ENCODE results near the gene ZNF132. TPM values are rescaled to one million over a fixed set of nuclear protein-coding genes. Genes with fewer than 3 reads are reported as not detected.
"Not testable (repeated sequence)": the region's sequence is repeated elsewhere in the genome, so short reads cannot be mapped to it uniquely, and the experiment has no call there.

ZNF132 gene
- total RNA-seq = 1 to 10 TPM; 2.2 to 4.5 (median 2.8) TPM

DNA sequence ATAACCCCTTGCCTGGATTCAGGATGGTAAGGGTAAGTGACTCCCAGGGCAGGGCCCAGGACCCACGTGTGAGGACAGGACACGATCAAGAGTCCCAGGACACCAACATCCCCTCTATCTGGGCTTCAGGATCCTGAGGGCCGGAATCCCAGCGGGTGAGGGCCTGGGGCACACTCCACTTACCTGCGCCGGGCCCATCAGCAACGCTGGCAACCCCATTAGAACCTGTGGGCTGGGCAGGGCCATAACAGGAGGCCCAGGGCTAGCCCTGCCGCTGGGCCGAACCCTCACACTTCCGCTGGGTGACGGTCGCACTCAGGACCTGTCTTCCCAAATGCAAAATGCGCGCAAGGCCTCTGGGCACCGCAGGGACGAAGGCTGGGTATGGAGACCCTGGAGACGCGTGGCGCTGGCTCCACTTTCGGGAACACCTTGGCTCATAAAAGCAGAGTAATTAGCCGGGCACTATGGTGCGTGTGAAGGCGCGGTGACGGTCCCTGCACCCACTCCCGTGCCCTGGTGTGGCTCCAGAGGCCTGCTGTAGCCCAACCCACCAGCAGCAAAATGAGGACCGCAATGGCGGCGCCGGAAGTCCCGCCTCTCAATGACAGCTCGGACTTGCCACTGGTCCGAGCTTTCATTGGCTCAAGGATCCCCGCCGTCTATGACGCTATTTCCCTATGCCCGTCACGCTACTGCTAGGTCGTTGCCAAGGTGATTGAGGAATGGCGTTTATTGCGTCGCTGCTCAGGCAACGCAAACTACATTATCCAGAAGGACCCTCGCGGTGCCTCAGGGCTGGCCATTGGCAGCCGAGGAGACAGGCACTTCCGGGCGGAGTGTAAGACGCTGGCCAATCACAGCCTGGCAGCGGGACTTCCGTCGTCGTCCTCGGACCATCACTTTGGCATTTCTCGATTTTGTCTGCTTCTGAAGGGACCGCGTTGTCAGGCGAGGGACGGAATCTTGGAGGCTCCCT is at the start of gene ZNF132:
Gene ZNF132, minus strand, starts transcription at position 578 of the 979 bp plus-strand sequence. Its CDS starts 332 bp downstream, at position 246.
- WGBS, 2 donors = 12% methylated on average over 30 to 59 of the region's 59 CpGs
- TF ChIP-seq, protein P1, sequence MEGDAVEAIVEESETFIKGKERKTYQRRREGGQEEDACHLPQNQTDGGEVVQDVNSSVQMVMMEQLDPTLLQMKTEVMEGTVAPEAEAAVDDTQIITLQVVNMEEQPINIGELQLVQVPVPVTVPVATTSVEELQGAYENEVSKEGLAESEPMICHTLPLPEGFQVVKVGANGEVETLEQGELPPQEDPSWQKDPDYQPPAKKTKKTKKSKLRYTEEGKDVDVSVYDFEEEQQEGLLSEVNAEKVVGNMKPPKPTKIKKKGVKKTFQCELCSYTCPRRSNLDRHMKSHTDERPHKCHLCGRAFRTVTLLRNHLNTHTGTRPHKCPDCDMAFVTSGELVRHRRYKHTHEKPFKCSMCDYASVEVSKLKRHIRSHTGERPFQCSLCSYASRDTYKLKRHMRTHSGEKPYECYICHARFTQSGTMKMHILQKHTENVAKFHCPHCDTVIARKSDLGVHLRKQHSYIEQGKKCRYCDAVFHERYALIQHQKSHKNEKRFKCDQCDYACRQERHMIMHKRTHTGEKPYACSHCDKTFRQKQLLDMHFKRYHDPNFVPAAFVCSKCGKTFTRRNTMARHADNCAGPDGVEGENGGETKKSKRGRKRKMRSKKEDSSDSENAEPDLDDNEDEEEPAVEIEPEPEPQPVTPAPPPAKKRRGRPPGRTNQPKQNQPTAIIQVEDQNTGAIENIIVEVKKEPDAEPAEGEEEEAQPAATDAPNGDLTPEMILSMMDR (IDR thresholded peaks at IDR 0.05) = no peak
- no peak for TF ChIP-seq POLR2A (IDR thresholded peaks at IDR 0.05)
- intact Hi-C loops (cut with DNase I; ENCODE audit: low total_unique reads) = no loop called here
- H3K4me3 ChIP-seq (ENCODE audit: low read depth, poor library complexity, severe bottlenecking) = peak within 1 kb of the TSS; percentile 49
- peak; percentile 99 for DNase-seq (ENCODE audit: low spot score in 2 of 2)

DNA sequence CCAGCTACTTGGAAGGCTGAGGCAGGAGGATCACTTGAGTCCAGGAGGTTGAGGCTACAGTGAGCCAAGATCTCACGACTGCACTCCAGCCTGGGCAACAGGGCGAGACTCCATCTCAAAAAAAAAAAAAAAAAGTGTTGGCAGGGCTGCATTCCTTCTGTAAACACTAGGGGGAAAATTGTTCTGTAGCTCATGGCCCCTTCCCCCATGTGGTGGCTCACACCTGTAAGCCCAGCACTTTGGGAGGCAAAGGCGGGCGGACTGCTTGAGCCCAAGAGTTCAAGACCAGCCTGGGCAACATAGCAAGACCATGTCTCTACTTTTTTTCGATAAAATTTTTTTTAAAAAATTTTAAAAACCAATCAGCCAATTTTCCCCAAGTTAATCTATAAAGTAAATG is 44.4 kb upstream of the ZNF132 start:
- 84 to 95% methylated on average over 5 of the region's 5 CpGs for WGBS, 2 donors
- H3K4me3 ChIP-seq (ENCODE audit: low read depth, poor library complexity, severe bottlenecking); DNase-seq (ENCODE audit: low spot score in 2 of 2); intact Hi-C loops (cut with DNase I; ENCODE audit: low total_unique reads): not testable (repeated sequence)

DNA sequence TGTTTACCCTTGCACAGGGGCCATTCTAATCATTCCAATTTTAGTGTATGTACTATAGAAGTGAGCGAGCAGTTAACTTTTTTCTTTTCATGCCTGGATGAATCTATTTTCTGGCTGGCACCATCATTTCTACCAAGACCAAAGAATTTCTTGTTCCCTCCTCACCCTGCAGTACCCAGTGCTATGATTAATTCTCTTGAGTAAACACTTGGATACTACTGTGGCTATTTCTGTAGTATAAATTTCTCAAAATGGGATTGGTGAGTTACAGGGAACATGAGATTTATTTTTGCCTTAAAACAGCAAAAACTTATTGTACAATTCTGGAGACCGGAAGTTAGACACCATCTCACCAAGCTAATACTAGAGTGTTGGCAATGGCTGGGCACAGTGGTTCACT is 43.8 kb upstream of the ZNF132 start:
- no peak overlapping the region for H3K4me3 ChIP-seq (ENCODE audit: low read depth, poor library complexity, severe bottlenecking)
- TF ChIP-seq, protein P1 (IDR thresholded peaks at IDR 0.05) = no peak
- no peak for TF ChIP-seq POLR2A (IDR thresholded peaks at IDR 0.05)
- DNase-seq (ENCODE audit: low spot score in 2 of 2) = no peak
- WGBS, 2 donors = 89 to 95% methylated on average over 2 of the region's 2 CpGs
- intact Hi-C loops (cut with DNase I; ENCODE audit: low total_unique reads) = no loop called here

DNA sequence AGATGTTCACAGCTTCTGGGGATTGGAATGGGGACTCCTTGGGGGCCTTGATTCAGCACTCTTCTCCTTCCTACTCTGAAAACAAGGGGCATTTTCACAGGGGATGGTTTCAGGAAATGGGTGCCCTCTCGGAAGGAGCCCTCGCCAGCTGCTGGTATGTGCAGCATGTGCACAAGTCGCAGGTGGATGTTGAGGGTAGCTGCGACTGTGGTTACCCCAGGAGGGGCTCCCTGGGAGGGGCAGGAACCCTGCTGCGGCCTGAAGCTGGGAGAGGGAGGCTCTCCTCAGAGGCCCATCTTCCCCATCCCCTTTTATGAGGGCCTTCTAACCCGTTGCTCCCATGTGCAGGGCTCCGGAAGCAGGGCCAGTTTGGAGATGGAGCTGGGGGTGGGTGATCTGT is 42.4 kb upstream of the ZNF132 start:
- 91 to 93% methylated on average over 7 of the region's 7 CpGs for WGBS, 2 donors

DNA sequence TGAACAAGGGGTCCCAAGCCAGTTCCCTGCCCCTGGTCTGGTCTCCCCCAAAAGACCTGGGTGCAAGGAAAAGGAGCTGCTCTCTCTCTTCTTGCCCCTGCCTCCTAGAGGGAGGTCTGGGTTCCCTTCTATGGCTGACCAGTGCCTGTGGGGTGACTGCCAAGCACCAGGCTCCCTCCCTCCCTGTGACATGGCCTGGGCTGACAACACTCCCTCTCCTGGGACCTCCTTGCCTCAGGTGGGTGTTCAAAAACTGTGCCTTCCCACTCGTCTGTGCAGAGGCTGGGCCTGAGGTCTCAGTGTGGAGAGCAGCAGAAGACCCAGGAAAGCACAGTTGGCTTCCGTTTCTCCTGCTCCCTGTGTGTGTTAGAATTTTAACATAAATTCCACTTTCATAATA is 40.9 kb upstream of the ZNF132 start:
- intact Hi-C loops (cut with DNase I; ENCODE audit: low total_unique reads) = no loop called here
- WGBS, 2 donors = 77 to 83% methylated on average over 2 of the region's 2 CpGs

More for the DNA sequence above, 42.4 kb upstream of the ZNF132 start:
- no peak for DNase-seq (ENCODE audit: low spot score in 2 of 2)
- H3K4me3 ChIP-seq (ENCODE audit: low read depth, poor library complexity, severe bottlenecking) = no peak overlapping the region
- no peak for TF ChIP-seq POLR2A (IDR thresholded peaks at IDR 0.05)
- TF ChIP-seq, protein P1 (IDR thresholded peaks at IDR 0.05) = no peak
- intact Hi-C loops (cut with DNase I; ENCODE audit: low total_unique reads) = no loop called here

DNA sequence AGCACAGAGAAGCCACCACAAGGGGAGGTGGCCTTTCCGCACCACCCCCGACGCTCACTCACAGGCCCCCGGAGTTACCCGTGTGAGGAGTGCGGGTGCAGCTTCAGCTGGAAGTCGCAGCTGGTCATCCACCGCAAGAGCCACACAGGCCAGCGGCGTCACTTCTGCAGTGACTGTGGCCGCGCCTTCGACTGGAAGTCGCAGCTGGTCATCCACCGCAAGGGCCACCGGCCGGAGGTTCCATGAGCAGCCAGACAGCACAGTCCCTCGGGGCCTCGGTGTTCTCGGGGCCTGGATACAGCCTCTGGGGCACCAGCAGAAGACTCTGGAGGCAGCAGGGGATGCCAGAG is 40.5 kb upstream of the ZNF132 start:
- H3K4me3 ChIP-seq (ENCODE audit: low read depth, poor library complexity, severe bottlenecking) = no peak overlapping the region
- intact Hi-C loops (cut with DNase I; ENCODE audit: low total_unique reads) = no loop called here
- no peak for DNase-seq (ENCODE audit: low spot score in 2 of 2)
- TF ChIP-seq, protein P1 (IDR thresholded peaks at IDR 0.05) = no peak
- no peak for TF ChIP-seq POLR2A (IDR thresholded peaks at IDR 0.05)
- 94% methylated on average over 6 to 20 of the region's 20 CpGs for WGBS, 2 donors

More for the DNA sequence above, 40.9 kb upstream of the ZNF132 start:
- H3K4me3 ChIP-seq (ENCODE audit: low read depth, poor library complexity, severe bottlenecking) = no peak overlapping the region
- no peak for DNase-seq (ENCODE audit: low spot score in 2 of 2)
- no peak for TF ChIP-seq POLR2A (IDR thresholded peaks at IDR 0.05)
- TF ChIP-seq, protein P1 (IDR thresholded peaks at IDR 0.05) = no peak
